GM23248 (cell line): Measurements from ENCODE around the gene EID3. TPM values are rescaled to one million over a fixed set of nuclear protein-coding genes. Genes with fewer than 3 reads are reported as not detected.

Experiments
- DNase-seq: peaks from one replicate; pipeline ENCODE4 v3.0.0-alpha.2; 2015
- H2AFZ ChIP-seq: fragments of 200-600 bp; sonication (generic); 2 replicates; pipeline ENCODE4 v1.6.1; 2016; ENCODE audit warnings: antibody characterized with exemption
- H3F3A ChIP-seq: fragments of 200-600 bp; sonication (generic); 2 replicates; pipeline ENCODE4 v1.6.1; 2016; ENCODE audit warnings: mild to moderate bottlenecking, antibody characterized with exemption, mixed run types; ENCODE audit not compliant: insufficient read depth
- H3K27ac ChIP-seq: fragments of 200-600 bp; sonication (generic); 2 replicates; pipeline ENCODE4 v1.5.1; 2016; ENCODE audit warnings: mild to moderate bottlenecking
- H3K27me3 ChIP-seq: fragments of 200-600 bp; sonication (generic); replicated peaks from 2 replicates; pipeline ENCODE4 v1.6.1; 2016; ENCODE audit warnings: mild to moderate bottlenecking; ENCODE audit not compliant: insufficient read depth
- H3K36me3 ChIP-seq: fragments of 200-600 bp; sonication (generic); 2 replicates; pipeline ENCODE4 v1.6.1; 2016; ENCODE audit warnings: low read depth, mild to moderate bottlenecking
- H3K4me1 ChIP-seq: fragments of 200-600 bp; sonication (generic); 2 replicates; pipeline ENCODE4 v1.6.1; 2016; ENCODE audit warnings: mild to moderate bottlenecking; ENCODE audit not compliant: insufficient read depth
- H3K4me2 ChIP-seq: fragments of 200-600 bp; sonication (generic); one replicate; pipeline ENCODE4 v1.6.1; 2016; ENCODE audit warnings: mild to moderate bottlenecking; ENCODE audit not compliant: unreplicated experiment
- H3K4me3 ChIP-seq: fragments of 200-600 bp; sonication (generic); 2 replicates; pipeline ENCODE4 v1.5.1; 2016; ENCODE audit warnings: mild to moderate bottlenecking
- H3K79me2 ChIP-seq: fragments of 200-600 bp; sonication (generic); 2 replicates; pipeline ENCODE4 v1.6.1; 2016; ENCODE audit warnings: mild to moderate bottlenecking; ENCODE audit not compliant: insufficient read depth
- H3K9ac ChIP-seq: fragments of 200-600 bp; sonication (generic); 2 replicates; pipeline ENCODE4 v1.6.1; 2016; ENCODE audit warnings: mild to moderate bottlenecking
- H3K9me2 ChIP-seq: fragments of 200-600 bp; sonication (generic); 2 replicates; pipeline ENCODE4 v1.6.1; 2016; ENCODE audit warnings: mixed run types, mild to moderate bottlenecking, moderate library complexity; ENCODE audit not compliant: insufficient read depth
- H3K9me3 ChIP-seq: fragments of 200-600 bp; sonication (generic); one replicate; pipeline ENCODE4 v1.6.1; 2017; ENCODE audit warnings: low read depth
- H4K20me1 ChIP-seq: fragments of 200-600 bp; sonication (generic); 2 replicates; pipeline ENCODE4 v1.6.0; 2016; ENCODE audit not compliant: insufficient read depth
- EZH2 ChIP-seq: fragments of 200-600 bp; sonication (generic); IDR thresholded peaks from 2 replicates; pipeline ENCODE4 v1.6.1; 2018; ENCODE audit warnings: antibody characterized with exemption, mild to moderate bottlenecking; ENCODE audit not compliant: insufficient read depth, poor library complexity, severe bottlenecking
- EZH2phosphoT487 ChIP-seq: fragments of 200-600 bp; sonication (generic); IDR thresholded peaks from 2 replicates; pipeline ENCODE4 v1.6.1; 2018; ENCODE audit warnings: antibody characterized with exemption, moderate library complexity, mild to moderate bottlenecking, low read depth; ENCODE audit not compliant: insufficient read depth
- WGBS, 2 experiments: methylation state at CpG; one replicate each; pipeline ENCODE4 v1.1.6; 2015 to 2017; ENCODE audit warnings: low lambda C conversion rate in 2 of 2, low coverage in 1 of 2; ENCODE audit errors: missing lambda C conversion rate in 2 of 2; 5-methylcytosine and 5-hydroxymethylcytosine counted together
- in situ Hi-C: fragments of 300-500 bp; cut with MboI; formaldehyde crosslinking; loops from 2 replicates; pipeline ENCODE4 v1.15.0; 2020
- polyA plus RNA-seq: library from polyadenylated mRNA; unstranded; fragments of >200 nt; fragmentation: Nextera tagmentation; extraction: Ambion mirVana; gene quantifications from 2 replicates; pipeline ENCODE4 v1.2.1, GENCODE V29; 2016
- total RNA-seq: library from RNA; depleted of rRNA; stranded (reverse); fragments of >200 nt; shearing (Covaris generic); gene quantifications from 2 replicates; pipeline ENCODE4 v1.2.3, GENCODE V29; 2014

EID3 gene
- total and polyA plus RNA-seq, 2 experiments from 2014 or later: 5.7 to 6.9 TPM

- Histone ChIP-seq H3K4me3 (no peak overlapping the region), H3K36me3 (peaks cover 90% of the 10 kb centered on the region), H3K9me3 (no peaks in the 10 kb centered on the region), H3K27ac (no peak overlapping the region), H3K9ac (no peak overlapping the region), H4K20me1 (0 out of 2 replicates have a peak, but pooled peaks cover 15% of the 10 kb centered on the region), H3F3A (peaks cover 96% of the 10 kb centered on the region), H3K79me2 (peaks cover 91% of the 10 kb centered on the region), H3K4me1 (peaks cover 24% of the 10 kb centered on the region), H3K4me2 (no peak overlapping the region), H2AFZ (no peak overlapping the region), H3K27me3 (no peaks in the 10 kb centered on the region), H3K9me2 (no peaks in the 10 kb centered on the region)
- in situ Hi-C loops: no loop called here
- WGBS, 2 experiments: 89 to 92% methylated on average over 11 of the region's 11 CpGs
- DNase-seq: no peak
- TF ChIP-seq EZH2 (no peak), EZH2phosphoT487 (no peak)
Observed at GRCh38 chr12:104348283-104348993, 44.9 kb downstream of the EID3 start.

- Histone ChIP-seq H3K9ac (no peak overlapping the region), H4K20me1 (0 out of 2 replicates have a peak, but pooled peaks cover 15% of the 10 kb centered on the region), H3K27ac (no peak overlapping the region), H3K27me3 (no peaks in the 10 kb centered on the region), H3K4me2 (no peak overlapping the region), H3K36me3 (peaks cover 90% of the 10 kb centered on the region), H3F3A (peaks cover 93% of the 10 kb centered on the region), H2AFZ (no peak overlapping the region), H3K9me2 (no peaks in the 10 kb centered on the region), H3K4me3 (no peak overlapping the region), H3K9me3 (no peaks in the 10 kb centered on the region), H3K79me2 (peaks cover 86% of the 10 kb centered on the region), H3K4me1 (peaks cover 24% of the 10 kb centered on the region)
- in situ Hi-C loops: no loop called here
- DNase-seq: no peak
- TF ChIP-seq EZH2 (no peak), EZH2phosphoT487 (no peak)
- WGBS, 2 experiments: 91 to 95% methylated on average over 2 of the region's 2 CpGs
Observed at GRCh38 chr12:104348994-104349494, 45.5 kb downstream of the EID3 start.

GRCh38 chr12:104350211-104351056, 46.9 kb downstream of the EID3 start:
- Histone ChIP-seq H2AFZ (no peak overlapping the region), H3K4me2 (no peak overlapping the region), H3F3A (peaks cover 93% of the 10 kb centered on the region), H3K9me2 (no peaks in the 10 kb centered on the region), H3K4me1 (peaks cover 13% of the 10 kb centered on the region), H3K9me3 (no peaks in the 10 kb centered on the region), H3K27me3 (no peaks in the 10 kb centered on the region), H3K36me3 (peaks cover 89% of the 10 kb centered on the region), H4K20me1 (0 out of 2 replicates have a peak, but pooled peaks cover 12% of the 10 kb centered on the region), H3K4me3 (no peak overlapping the region), H3K79me2 (peaks cover 72% of the 10 kb centered on the region), H3K27ac (no peak overlapping the region), H3K9ac (no peak overlapping the region)
- DNase-seq: no peak
- TF ChIP-seq EZH2phosphoT487 (no peak), EZH2 (no peak)
- in situ Hi-C loops: no loop called here
- 90 to 91% methylated on average over 8 of the region's 8 CpGs for WGBS, 2 experiments
